Measurements from ENCODE around the gene BPHL.

GRCh38 chr6:3128356-3129108 is 10.0 kb downstream of the BPHL start:
- TF ChIP-seq POLR2A (IDR thresholded peaks at IDR 0.05; ENCODE audit: low read depth, low read length) (no peak), TCF7 (IDR thresholded peaks at IDR 0.05; ENCODE audit: borderline replicate concordance) (no peak), E4F1 (IDR thresholded peaks at IDR 0.05; ENCODE audit: borderline replicate concordance, partially characterized antibody) (no peak), CTCF (IDR thresholded peaks at IDR 0.05 in 2 of 3, conservative IDR thresholded peaks at IDR 0.05 in 1 of 3; ENCODE audit: control insufficient read depth in 2 of 3, extremely low read depth in 1 of 3, insufficient read depth in 1 of 3, low read depth in 3 of 3, low read length in 3 of 3) (no peak), KDM1A (IDR thresholded peaks at IDR 0.05; ENCODE audit: borderline replicate concordance) (no peak), NFIC (IDR thresholded peaks at IDR 0.05; ENCODE audit: low read depth, low read length) (no peak), NR2C1 (IDR thresholded peaks at IDR 0.05) (no peak), ZBTB33 (IDR thresholded peaks at IDR 0.05) (no peak), BHLHE40 (IDR thresholded peaks at IDR 0.05; ENCODE audit: borderline replicate concordance in 1 of 2, low read depth in 2 of 2, low read length in 1 of 2) (no peak), NR2F1 (conservative IDR thresholded peaks at IDR 0.05) (no peak), SIN3A (IDR thresholded peaks at IDR 0.05; ENCODE audit: low read depth, low read length) (no peak), YY1 (IDR thresholded peaks at IDR 0.05; ENCODE audit: low read depth, low read length) (no peak)
- TF ChIP-seq, protein P1, sequence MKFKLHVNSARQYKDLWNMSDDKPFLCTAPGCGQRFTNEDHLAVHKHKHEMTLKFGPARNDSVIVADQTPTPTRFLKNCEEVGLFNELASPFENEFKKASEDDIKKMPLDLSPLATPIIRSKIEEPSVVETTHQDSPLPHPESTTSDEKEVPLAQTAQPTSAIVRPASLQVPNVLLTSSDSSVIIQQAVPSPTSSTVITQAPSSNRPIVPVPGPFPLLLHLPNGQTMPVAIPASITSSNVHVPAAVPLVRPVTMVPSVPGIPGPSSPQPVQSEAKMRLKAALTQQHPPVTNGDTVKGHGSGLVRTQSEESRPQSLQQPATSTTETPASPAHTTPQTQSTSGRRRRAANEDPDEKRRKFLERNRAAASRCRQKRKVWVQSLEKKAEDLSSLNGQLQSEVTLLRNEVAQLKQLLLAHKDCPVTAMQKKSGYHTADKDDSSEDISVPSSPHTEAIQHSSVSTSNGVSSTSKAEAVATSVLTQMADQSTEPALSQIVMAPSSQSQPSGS (IDR thresholded peaks at IDR 0.05; ENCODE audit: low read length) = no peak
